Effector CD8-positive, alpha-beta T cell (primary cell): ENCODE data around the gene HPS1.

Source experiments
- DNase-seq: peaks from one replicate; lab custom pipeline; 2025; lab: John Stamatoyannopoulos, UW

HPS1 gene

DNA sequence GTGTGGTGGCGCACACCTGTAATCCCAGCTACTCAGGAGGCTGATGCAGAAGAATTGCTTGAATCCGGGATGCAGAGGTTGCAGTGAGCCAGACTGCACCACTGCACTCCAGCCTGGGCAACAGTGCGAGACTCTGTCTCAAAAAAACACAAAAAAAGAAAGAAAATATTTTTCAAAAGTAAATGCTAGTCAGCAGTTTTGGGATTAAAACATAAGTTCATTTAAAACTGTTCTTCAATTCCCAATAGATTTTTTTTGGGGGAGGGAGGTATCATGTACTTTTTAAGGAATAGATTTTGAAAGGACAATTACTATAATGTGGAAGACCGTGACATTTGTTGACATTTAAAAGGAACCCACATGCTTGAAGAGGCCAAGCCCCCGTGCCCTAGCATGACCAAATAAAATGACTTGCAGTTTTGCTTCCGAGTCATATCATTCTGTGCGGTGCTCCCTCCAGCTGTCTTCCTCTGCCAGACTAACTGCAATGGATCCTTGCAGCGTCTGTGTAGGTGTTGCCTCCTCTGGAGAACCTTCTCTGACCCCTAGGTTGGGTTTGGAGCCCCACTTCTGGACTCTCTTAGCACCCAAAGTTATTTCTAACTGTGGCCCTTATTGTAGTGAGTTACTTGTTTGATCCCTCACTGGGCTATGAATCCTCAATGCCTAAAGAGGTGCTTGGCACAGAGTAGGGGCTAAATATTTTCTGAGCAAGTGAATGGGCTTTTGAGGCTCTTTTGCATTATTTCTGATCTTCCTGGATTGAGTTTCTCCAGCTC, 17.4 kb upstream of the HPS1 start:
- no peak for DNase-seq

GRCh38 chr10:98463016-98463415, 16.3 kb upstream of the HPS1 start:
- DNase-seq = no peak

GRCh38 chr10:98461500-98461842, 14.7 kb upstream of the HPS1 start:
- DNase-seq = no peak

GRCh38 chr10:98460837-98461499, 14.2 kb upstream of the HPS1 start:
- DNase-seq = no peak

- DNase-seq = no peak
These were observed 12.4 kb upstream of the HPS1 start for GRCh38 chr10:98458809-98459784.

DNA sequence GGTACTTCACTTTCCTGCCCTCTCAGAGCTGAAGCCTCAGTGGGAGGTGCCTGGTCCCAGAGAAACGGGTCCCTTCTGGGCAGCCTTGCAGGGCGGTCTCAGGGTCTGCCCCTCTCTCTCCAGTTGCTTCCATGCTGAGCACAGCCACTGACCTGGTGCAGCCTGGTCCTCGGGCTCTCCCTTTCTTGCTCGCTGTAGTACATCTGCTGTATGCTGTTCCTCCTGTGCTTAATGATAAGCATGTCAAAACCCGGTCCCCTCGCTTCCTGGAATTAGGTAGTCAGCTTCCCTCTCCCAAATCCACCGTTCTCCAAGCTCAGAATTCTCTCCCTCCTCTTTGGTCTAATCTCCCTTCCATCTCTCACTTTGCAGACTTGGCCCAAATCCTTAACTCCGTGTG, 11.0 kb upstream of the HPS1 start:
- DNase-seq = no peak

DNA sequence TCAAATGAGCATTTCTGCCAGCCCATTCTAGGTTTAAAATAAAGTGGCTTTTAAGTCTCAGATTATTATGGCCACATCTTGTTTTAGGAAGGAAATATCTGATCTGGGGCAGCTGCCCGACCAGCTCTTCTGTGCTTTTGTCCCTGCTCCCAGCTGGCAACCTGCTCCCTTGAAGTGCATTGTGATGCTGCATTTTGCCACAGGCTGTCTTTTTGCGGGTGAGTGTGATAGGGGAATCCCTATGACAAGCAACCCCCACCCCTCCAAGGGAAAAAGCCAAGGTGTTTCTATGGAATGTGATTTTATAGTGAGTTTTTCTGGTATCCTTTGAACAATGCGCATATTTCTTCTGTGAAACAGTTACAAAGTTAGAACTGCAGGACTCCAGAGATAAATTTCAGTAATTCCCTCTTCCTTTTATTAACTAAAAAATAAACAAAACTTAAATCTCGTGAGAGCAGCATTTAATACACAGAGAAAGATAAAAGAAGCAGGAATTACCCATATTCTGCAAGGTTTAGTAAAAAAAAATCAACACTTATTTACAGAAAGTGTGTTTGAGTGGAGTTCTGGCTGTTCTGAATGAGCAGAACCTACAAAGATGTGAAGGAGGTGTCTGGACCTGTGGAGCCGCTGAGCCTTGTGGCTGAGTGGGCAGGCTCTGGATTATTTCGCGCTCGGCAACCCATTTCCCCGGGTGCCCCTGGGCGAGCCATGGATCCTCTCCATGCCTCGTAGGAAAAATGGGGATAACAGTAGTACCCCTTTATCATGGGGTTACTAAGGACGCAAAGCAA, 10.1 kb upstream of the HPS1 start:
- no peak for DNase-seq

DNA sequence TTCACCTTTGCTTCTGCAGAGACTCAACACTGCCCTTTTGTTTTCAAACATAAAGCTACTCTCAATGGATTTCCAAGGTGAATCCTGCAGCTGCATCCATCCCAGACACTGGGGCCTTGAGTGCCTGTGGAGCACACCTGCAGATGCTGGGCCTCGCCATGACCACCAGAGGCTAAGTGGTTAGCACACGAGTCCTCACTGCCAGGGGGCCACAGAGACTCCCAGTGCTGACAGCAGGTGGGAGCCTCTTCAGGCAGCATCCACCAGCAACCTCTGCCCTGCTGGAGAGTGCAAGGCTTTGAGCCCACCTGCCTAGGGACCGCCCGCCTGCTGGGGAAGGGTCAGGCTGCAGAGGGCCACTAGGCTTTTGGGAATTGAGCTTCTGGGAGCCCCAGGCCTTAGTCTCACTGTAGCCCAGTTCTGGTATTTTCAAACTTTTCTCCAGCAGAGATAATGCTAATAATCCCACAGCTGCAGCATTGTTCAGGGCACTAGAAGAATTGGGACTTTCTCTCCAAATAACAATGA, 9.4 kb upstream of the HPS1 start:
- no peak for DNase-seq

- no peak for DNase-seq
These were observed 7.0 kb upstream of the HPS1 start for GRCh38 chr10:98453729-98454128.

GRCh38 chr10:98450618-98451017, 3.9 kb upstream of the HPS1 start:
- no peak for DNase-seq

- no peak for DNase-seq
These were observed 2.6 kb upstream of the HPS1 start for GRCh38 chr10:98449287-98449686.

DNA sequence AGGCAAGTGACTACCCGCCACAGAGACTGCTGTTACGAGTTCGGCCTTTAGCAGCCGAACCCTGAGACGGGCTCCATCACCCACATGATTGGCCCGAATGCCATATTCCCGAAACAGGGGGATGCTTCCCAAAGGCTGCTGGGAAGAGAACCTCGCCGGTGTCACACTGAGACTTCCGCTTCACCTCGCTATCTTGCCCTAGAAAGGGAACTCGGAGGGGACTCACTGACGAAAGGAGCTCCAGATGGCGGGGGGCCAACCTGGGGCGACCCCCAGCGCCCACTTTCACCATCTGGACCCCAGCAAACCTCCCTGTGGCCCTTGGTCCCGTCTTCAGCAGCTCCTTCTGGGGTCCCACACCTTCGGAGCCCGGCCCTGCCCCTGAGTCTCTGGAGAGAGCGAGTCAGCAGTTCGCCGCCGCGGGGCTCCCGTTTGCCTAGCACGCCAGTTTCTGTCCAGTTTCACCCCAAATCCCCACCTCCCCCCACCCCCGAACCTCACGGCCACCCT, 529 bp downstream of the HPS1 start:
- no peak for DNase-seq

DNA sequence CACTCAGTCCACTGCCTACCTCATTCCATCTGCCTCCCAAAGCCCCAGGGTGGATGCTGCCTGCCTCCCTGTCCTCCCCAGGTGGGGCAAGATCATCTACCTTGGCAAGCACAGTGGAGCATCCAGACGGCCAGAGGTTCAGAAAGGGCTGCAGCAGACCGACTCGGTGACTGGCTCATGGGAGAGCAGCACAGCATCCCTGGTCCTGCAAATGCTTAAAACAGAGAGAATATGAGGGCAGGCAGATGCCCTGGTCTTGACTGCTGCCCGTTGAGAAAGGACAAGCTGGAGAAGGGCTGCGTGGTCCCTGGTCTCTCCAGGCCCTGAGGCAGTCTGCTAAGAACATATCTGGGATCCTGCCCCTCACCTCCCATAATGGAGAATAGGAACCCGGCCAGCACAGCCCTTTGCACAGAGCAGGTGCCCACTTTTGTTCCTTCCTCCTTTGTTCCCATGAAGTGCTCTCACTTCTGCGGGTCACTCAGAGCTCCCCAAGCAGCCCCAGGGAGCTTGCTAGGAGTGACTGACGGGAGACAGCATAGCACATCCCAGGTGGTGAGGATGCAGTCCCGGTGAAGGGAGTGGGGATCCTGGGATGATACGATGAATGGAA, 1.4 kb downstream of the HPS1 start:
- DNase-seq = no peak

- no peak for DNase-seq
These were observed 2.3 kb downstream of the HPS1 start for GRCh38 chr10:98444314-98445006.

GRCh38 chr10:98438715-98439114, 8.0 kb downstream of the HPS1 start:
- no peak for DNase-seq

GRCh38 chr10:98436704-98437103, 10.0 kb downstream of the HPS1 start:
- DNase-seq = no peak

GRCh38 chr10:98435178-98435577, 11.6 kb downstream of the HPS1 start:
- DNase-seq = no peak

GRCh38 chr10:98433881-98434732, 12.6 kb downstream of the HPS1 start:
- no peak for DNase-seq

GRCh38 chr10:98433371-98433770, 13.4 kb downstream of the HPS1 start:
- DNase-seq = no peak
